CD4-positive, alpha-beta T cell (primary cell): ENCODE data around the gene EDAR. TPM values are rescaled to one million over a fixed set of nuclear protein-coding genes. Genes with fewer than 3 reads are reported as not detected.

Experiments
- ATAC-seq: fragments of 200-7000 bp; cut with Tn5 transposase; one replicate; pipeline ENCODE4 v1.10.0; 2022; ENCODE audit warnings: mild to moderate bottlenecking; ENCODE audit not compliant: poor library complexity
- CTCF ChIA-PET: fragments of 350-600 bp; sonication (Branson Sonifier 250); formaldehyde crosslinking; loops from one replicate; lab custom pipeline; 2021; ENCODE audit warnings: antibody characterized with exemption, inconsistent platforms; lab: Charles Lee
- POLR2A ChIA-PET: fragments of 350-600 bp; sonication (Branson Sonifier 250); formaldehyde crosslinking; loops from one replicate; lab custom pipeline; 2021; ENCODE audit warnings: antibody characterized with exemption, inconsistent platforms; lab: Charles Lee
- DNase-seq, 14 experiments: peaks; one replicate each; pipeline ENCODE4 v3.0.0-alpha.2; 2013 to 2020; ENCODE audit warnings: mixed read lengths in 2 of 14
- H3K27ac ChIP-seq, 2 donors: one replicate each; pipeline versions ENCODE4 v1.5.1 to v1.7.0; 2013; ENCODE audit warnings: low read length in 2 of 2, low read depth in 1 of 2, mild to moderate bottlenecking in 1 of 2
- H3K27me3 ChIP-seq, 2 experiments: 1 replicate in 1 of 2; 2 replicates in 1 of 2; pipeline versions ENCODE4 v1.6.1 to v1.7.0; 2013; ENCODE audit warnings: low read length in 2 of 2, control low read depth in 1 of 2, mild to moderate bottlenecking in 1 of 2, moderate library complexity in 1 of 2; ENCODE audit not compliant: insufficient read depth in 2 of 2, control insufficient read depth in 1 of 2
- H3K36me3 ChIP-seq: one replicate; pipeline ENCODE4 v1.6.1; 2013; ENCODE audit warnings: low read length, control low read depth; ENCODE audit not compliant: insufficient read depth
- H3K4me1 ChIP-seq: one replicate; pipeline ENCODE4 v1.6.1; 2013; ENCODE audit warnings: low read length, control low read depth; ENCODE audit not compliant: insufficient read depth
- H3K4me3 ChIP-seq: one replicate; pipeline ENCODE4 v1.5.1; 2013; ENCODE audit warnings: mild to moderate bottlenecking, low read length, moderate library complexity
- H3K9me3 ChIP-seq, 2 experiments: 1 replicate in 1 of 2; 2 replicates in 1 of 2; pipeline versions ENCODE4 v1.6.1 to v1.7.0; 2013; ENCODE audit warnings: low read length in 2 of 2, mild to moderate bottlenecking in 2 of 2, control low read depth in 1 of 2, moderate library complexity in 1 of 2; ENCODE audit not compliant: control insufficient read depth in 1 of 2, insufficient read depth in 1 of 2
- H3K27ac Mint-ChIP-seq: one replicate; pipeline ENCODE4 v1.8.0; 2020; ENCODE audit warnings: mixed read lengths
- H3K27me3 Mint-ChIP-seq: one replicate; pipeline ENCODE4 v1.8.0; 2021; ENCODE audit warnings: mixed read lengths
- H3K36me3 Mint-ChIP-seq: one replicate; pipeline ENCODE4 v1.8.0; 2021; ENCODE audit warnings: low read depth, mixed read lengths
- H3K4me1 Mint-ChIP-seq: one replicate; pipeline ENCODE4 v1.8.0; 2021; ENCODE audit warnings: low read depth, mixed read lengths
- H3K4me3 Mint-ChIP-seq: one replicate; pipeline ENCODE4 v1.8.0; 2020; ENCODE audit warnings: mild to moderate bottlenecking, mixed read lengths
- H3K9me3 Mint-ChIP-seq: one replicate; pipeline ENCODE4 v1.8.0; 2020; ENCODE audit warnings: mixed read lengths
- CTCF ChIP-seq: fragments of 200-600 bp; IDR thresholded peaks from one replicate; pipeline ENCODE4 v1.8.0; 2022; ENCODE audit warnings: antibody characterized with exemption, mild to moderate bottlenecking
- intact Hi-C, 2 experiments: fragments of 100-400 bp; cut with DNase I in 1 of 2; cut with micrococcal nuclease in 1 of 2; formaldehyde crosslinking; loops; one replicate each; pipeline versions ENCODE4 v1.15.1 to v1.9.0; 2023 to 2025; cut with DNase I, micrococcal nuclease
- total RNA-seq, 174 experiments: library from RNA in 2 of 174; stranded (reverse) in 2 of 174; gene quantifications; one replicate each; pipeline ENCODE4 v1.2.3 and lab custom pipeline; 2021 to 2026

The EDAR gene
- total RNA-seq, 2 experiments from 2014 or later, result 9.4 to 10.3 TPM

DNA sequence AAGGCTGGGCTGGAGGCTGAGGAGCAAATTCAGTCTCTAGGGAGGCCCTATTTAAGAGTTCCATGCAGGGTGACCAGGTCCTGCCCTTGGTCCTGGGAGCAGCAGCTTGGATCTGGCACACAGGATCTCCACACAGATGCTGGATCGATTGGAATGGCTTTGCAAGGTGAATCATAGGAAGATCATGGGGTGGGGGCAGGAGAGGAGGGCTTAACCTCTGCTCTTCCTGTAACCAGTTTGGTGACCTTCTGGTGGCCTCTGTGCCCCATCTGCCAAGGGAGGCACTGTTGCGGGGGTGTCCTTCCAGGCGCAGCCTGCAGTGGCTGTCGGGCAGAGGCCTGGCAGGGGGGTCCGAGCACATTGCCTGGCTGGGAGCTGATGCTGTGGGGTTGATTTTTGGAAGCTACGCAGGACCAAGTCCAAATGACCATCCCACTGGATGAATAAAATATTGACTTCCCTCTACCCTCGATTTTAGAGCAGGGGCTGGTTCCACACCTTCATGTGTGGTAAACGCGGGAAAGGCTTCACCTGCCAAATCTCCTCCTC is 79.7 kb downstream of the EDAR start:
- peaks cover 14% of the 10 kb centered on the region for H3K36me3 ChIP-seq
- H3K9me3 ChIP-seq, result no peaks in the 10 kb centered on the region
- no peaks in the 10 kb centered on the region for H3K4me1 ChIP-seq
- no peak overlapping the region for H3K27ac ChIP-seq
- no peaks in the 10 kb centered on the region for H3K27me3 ChIP-seq
- intact Hi-C loops, result no loop called here
- no peaks in the 10 kb centered on the region for H3K4me1 Mint-ChIP-seq
- H3K4me3 Mint-ChIP-seq, result no peak overlapping the region
- no peak overlapping the region for H3K4me3 ChIP-seq
- no peaks in the 10 kb centered on the region for H3K9me3 Mint-ChIP-seq
- TF ChIP-seq CTCF, result no peak
- no peak overlapping the region for H3K27ac Mint-ChIP-seq
- peaks cover 86% of the 10 kb centered on the region for H3K36me3 Mint-ChIP-seq
- DNase-seq, result peak in 1 of 14 experiments; percentile 7
- ATAC-seq, result no peak
- H3K27me3 Mint-ChIP-seq, result no peaks in the 10 kb centered on the region
- ChIA-PET POLR2A (no interaction called here), CTCF (no interaction called here)

GRCh38 chr2:108908713-108909070 is 80.3 kb downstream of the EDAR start:
- Histone ChIP-seq H3K36me3 (peaks cover 14% of the 10 kb centered on the region), H3K9me3 (no peaks in the 10 kb centered on the region), H3K27me3 (no peaks in the 10 kb centered on the region), H3K27ac (no peak overlapping the region), H3K4me1 (no peaks in the 10 kb centered on the region), H3K4me3 (no peak overlapping the region)
- Mint-ChIP-seq H3K27me3 (no peaks in the 10 kb centered on the region), H3K4me1 (no peaks in the 10 kb centered on the region), H3K27ac (no peak overlapping the region), H3K9me3 (no peaks in the 10 kb centered on the region), H3K4me3 (no peak overlapping the region), H3K36me3 (peaks cover 91% of the 10 kb centered on the region)
- ChIA-PET CTCF (no interaction called here), POLR2A (no interaction called here)
- no peak for DNase-seq
- intact Hi-C loops, result no loop called here
- no peak for ATAC-seq
- TF ChIP-seq CTCF, result no peak

DNA sequence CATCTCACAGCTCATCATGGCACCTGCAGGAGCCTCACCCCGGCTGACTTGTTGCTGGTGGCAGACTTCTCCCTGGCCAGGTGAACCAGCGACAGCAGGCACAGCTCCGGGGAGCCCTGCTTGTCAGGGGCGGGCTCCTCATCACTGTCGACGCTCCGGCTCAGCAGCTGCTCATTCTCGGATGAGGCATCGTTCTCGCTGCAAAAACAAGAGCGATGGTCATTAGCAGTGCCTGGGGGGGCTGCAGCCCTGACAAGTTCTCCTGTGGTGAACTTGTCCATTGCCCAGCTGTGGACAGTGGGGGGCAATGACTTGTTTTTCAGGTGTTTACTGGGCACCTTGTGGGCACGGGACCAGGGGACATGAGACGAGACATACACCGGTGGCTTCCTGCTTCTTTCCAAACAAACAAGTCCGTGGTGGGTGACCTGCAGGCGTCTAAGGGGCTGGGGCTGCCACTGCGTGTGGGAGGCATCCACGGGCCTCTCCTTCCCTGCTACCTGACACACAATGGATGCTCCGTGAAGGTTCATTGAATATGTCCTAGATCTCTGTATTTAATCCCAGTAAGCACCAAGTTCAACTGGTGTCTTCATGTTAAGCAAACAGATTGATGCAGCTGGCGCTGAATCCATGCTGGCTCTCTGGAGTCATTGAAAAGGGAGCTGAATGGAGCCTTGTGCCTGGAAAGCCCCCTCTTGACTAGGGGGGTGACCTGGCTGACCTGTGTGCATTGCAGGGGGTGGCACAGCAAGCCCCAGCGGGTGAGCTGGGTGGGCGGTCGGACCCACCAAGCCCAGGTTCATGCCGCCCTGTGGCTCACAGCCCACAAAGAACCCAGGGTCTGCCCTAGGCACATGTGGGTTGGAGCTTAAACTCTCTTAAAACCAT is 81.0 kb downstream of the EDAR start:
- ATAC-seq, result no peak
- Mint-ChIP-seq H3K36me3 (peaks cover 93% of the 10 kb centered on the region), H3K27me3 (no peaks in the 10 kb centered on the region), H3K4me1 (no peaks in the 10 kb centered on the region), H3K9me3 (no peaks in the 10 kb centered on the region), H3K27ac (no peak overlapping the region), H3K4me3 (no peak overlapping the region)
- ChIA-PET POLR2A (no interaction called here), CTCF (no interaction called here)
- no peaks in the 10 kb centered on the region for H3K27me3 ChIP-seq
- no peak for TF ChIP-seq CTCF
- H3K4me1 ChIP-seq, result no peaks in the 10 kb centered on the region
- no peak for DNase-seq
- peaks cover 14% of the 10 kb centered on the region for H3K36me3 ChIP-seq
- intact Hi-C loops, result no loop called here
- H3K4me3 ChIP-seq, result no peak overlapping the region
- H3K9me3 ChIP-seq, result no peaks in the 10 kb centered on the region
- H3K27ac ChIP-seq, result no peak overlapping the region
